ENCODE results near the gene PDE10A. TPM values are rescaled to one million over a fixed set of nuclear protein-coding genes. Genes with fewer than 3 reads are reported as not detected.
"Not testable (repeated sequence)": the region's sequence is repeated elsewhere in the genome, so short reads cannot be mapped to it uniquely, and the experiment has no call there.

Gene PDE10A
- total RNA-seq, 1 donor from 2014 or later: 6.9 TPM

GRCh38 chr6:165597821-165598220, 65.2 kb downstream of the PDE10A start:
- no peak overlapping the region for H3K4me3 ChIP-seq (ENCODE audit: low read depth, low read length)
- no peak for DNase-seq (ENCODE audit: low read depth)
- TF ChIP-seq, protein P1, sequence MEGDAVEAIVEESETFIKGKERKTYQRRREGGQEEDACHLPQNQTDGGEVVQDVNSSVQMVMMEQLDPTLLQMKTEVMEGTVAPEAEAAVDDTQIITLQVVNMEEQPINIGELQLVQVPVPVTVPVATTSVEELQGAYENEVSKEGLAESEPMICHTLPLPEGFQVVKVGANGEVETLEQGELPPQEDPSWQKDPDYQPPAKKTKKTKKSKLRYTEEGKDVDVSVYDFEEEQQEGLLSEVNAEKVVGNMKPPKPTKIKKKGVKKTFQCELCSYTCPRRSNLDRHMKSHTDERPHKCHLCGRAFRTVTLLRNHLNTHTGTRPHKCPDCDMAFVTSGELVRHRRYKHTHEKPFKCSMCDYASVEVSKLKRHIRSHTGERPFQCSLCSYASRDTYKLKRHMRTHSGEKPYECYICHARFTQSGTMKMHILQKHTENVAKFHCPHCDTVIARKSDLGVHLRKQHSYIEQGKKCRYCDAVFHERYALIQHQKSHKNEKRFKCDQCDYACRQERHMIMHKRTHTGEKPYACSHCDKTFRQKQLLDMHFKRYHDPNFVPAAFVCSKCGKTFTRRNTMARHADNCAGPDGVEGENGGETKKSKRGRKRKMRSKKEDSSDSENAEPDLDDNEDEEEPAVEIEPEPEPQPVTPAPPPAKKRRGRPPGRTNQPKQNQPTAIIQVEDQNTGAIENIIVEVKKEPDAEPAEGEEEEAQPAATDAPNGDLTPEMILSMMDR (conservative IDR thresholded peaks at IDR 0.05; ENCODE audit: low read depth, low read length): no peak

GRCh38 chr6:165594584-165595333, 68.3 kb downstream of the PDE10A start:
- no peak for DNase-seq (ENCODE audit: low read depth)
- TF ChIP-seq, protein P1 (conservative IDR thresholded peaks at IDR 0.05; ENCODE audit: low read depth, low read length): no peak
- no peak overlapping the region for H3K4me3 ChIP-seq (ENCODE audit: low read depth, low read length)

- DNase-seq (ENCODE audit: low read depth); H3K4me3 ChIP-seq (ENCODE audit: low read depth, low read length): not testable (repeated sequence)
Observed at GRCh38 chr6:165592947-165593346, 70.1 kb downstream of the PDE10A start.

GRCh38 chr6:165588515-165588914, 74.5 kb downstream of the PDE10A start:
- TF ChIP-seq, protein P1 (conservative IDR thresholded peaks at IDR 0.05; ENCODE audit: low read depth, low read length): no peak
- no peak overlapping the region for H3K4me3 ChIP-seq (ENCODE audit: low read depth, low read length)
- DNase-seq (ENCODE audit: low read depth): no peak

DNA sequence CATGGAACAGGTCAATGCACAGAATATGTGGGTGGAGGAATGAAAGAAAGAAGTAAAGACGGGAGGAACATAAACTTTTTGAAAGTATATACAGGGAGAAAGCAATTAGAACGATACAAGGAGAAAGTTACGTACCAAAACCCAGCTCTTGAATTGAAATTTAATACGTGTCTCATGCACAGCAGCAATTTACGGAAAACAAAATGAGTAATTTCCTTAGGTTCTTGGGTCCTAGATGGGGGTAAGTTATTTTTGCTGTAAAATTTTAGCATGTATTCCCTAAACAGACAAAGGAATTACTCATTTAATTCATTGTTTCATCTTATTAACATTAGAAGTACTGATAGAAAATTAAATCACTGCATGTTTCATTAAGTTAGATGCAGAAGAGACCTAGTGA, 75.8 kb downstream of the PDE10A start:
- TF ChIP-seq, protein P1 (conservative IDR thresholded peaks at IDR 0.05; ENCODE audit: low read depth, low read length): no peak
- DNase-seq (ENCODE audit: low read depth): no peak
- H3K4me3 ChIP-seq (ENCODE audit: low read depth, low read length): no peak overlapping the region

- TF ChIP-seq, protein P1 (conservative IDR thresholded peaks at IDR 0.05; ENCODE audit: low read depth, low read length): no peak
- DNase-seq (ENCODE audit: low read depth): no peak
- H3K4me3 ChIP-seq (ENCODE audit: low read depth, low read length): no peak overlapping the region
Observed at GRCh38 chr6:165586706-165587105, 76.3 kb downstream of the PDE10A start.

GRCh38 chr6:165585060-165585459, 78.0 kb downstream of the PDE10A start:
- TF ChIP-seq, protein P1 (conservative IDR thresholded peaks at IDR 0.05; ENCODE audit: low read depth, low read length): no peak
- no peak overlapping the region for H3K4me3 ChIP-seq (ENCODE audit: low read depth, low read length)
- no peak for DNase-seq (ENCODE audit: low read depth)

Data from epithelial cell of proximal tubule (primary cell).